ENCODE measurements around the gene EBI3. TPM values are rescaled to one million over a fixed set of nuclear protein-coding genes. Genes with fewer than 3 reads are reported as not detected.

Gene EBI3
- total and polyA plus RNA-seq, 2 of the 13 experiments (the other 11 are each of a cell fraction or from before 2014, with no cell fraction given) = 3.4 TPM; not detected in 1

DNA sequence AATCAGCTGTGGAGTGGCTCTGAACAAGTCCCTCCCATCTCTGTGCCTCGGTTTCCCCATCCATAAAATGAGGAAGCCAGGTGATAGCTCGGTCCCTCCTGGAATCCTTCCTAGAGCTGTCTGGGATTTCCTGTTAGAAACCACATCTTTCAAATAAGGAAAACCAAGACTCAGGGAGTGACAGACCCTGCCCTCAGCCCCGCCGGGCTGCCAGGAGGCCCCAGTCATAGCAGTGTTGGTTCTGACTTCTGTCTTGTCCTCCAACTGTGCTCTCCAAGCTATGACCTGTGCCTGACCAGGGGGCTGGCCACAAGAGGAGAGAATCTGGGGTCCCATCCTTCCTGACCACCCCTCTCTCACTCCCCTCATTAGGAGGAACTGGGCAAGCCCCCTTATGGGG, 48.7 kb downstream of the EBI3 start:
- Histone ChIP-seq H3K9ac (ENCODE audit: insufficient read depth, low read depth, low read length) (no peak overlapping the region), H3K4me2 (ENCODE audit: low read depth, low read length) (no peak overlapping the region), H3K36me3 (replicated peaks in 1 of 2; ENCODE audit: control insufficient read depth in 1 of 2, insufficient read depth in 2 of 2, low read length in 2 of 2) (no peaks in the 10 kb centered on the region), H2AFZ (ENCODE audit: low read length) (no peak overlapping the region), H3K9me3 (ENCODE audit: low read length) (no peaks in the 10 kb centered on the region), H3K4me3 (replicated peaks in 1 of 3; ENCODE audit: insufficient read depth in 1 of 3, low read depth in 2 of 3, low read length in 3 of 3) (no peak overlapping the region), H4K20me1 (ENCODE audit: insufficient read depth, low read length) (no peaks in the 10 kb centered on the region), H3K27ac (ENCODE audit: extremely low read length, insufficient read depth, low read length) (no peak overlapping the region), H3K4me1 (ENCODE audit: insufficient read depth, low read length) (0 out of 2 replicates have a peak, but pooled peaks cover 6% of the 10 kb centered on the region), H3K79me2 (ENCODE audit: insufficient read depth, low read length) (no peaks in the 10 kb centered on the region), H3K27me3 (ENCODE audit: control insufficient read depth in 1 of 2, insufficient read depth in 2 of 2, low read length in 2 of 2) (peaks cover 0 to 44% of the 10 kb centered on the region in 2 experiments)
- in situ Hi-C loops (cut with HindIII; ENCODE audit: extremely low pct_ligation_motif_present, low pct_unique_long_range_greater_than_20kb) = no loop called here
- no peak for ATAC-seq
- intact Hi-C loops (cut with micrococcal nuclease; ENCODE audit: unreplicated experiment) = no loop called here
- 25% methylated on average over 4 of the region's 4 CpGs for WGBS (ENCODE audit: low lambda C conversion rate)
- DNase-seq (ENCODE audit: low spot score) = no peak
- BruUV-seq (replicated peaks) = no TSS peak
- no peak for FAIRE-seq
- CTCF ChIA-PET (ENCODE audit: low intra/inter-chr PET ratio, low total read pairs) = no interaction called here
- POLR2A ChIA-PET = interaction anchor here (0.6 to 2.1 kb wide), 3 partner anchors 58 to 75 kb away, joined by 3 to 7 read pairs (median 5); partner anchors contain the start of gene MPND
- TF ChIP-seq KDM4B (CRISPR knock-in tag; IDR thresholded peaks at IDR 0.05) = no peak
- no peak for TF ChIP-seq ZNF30 (CRISPR knock-in tag; IDR thresholded peaks at IDR 0.05)

DNA sequence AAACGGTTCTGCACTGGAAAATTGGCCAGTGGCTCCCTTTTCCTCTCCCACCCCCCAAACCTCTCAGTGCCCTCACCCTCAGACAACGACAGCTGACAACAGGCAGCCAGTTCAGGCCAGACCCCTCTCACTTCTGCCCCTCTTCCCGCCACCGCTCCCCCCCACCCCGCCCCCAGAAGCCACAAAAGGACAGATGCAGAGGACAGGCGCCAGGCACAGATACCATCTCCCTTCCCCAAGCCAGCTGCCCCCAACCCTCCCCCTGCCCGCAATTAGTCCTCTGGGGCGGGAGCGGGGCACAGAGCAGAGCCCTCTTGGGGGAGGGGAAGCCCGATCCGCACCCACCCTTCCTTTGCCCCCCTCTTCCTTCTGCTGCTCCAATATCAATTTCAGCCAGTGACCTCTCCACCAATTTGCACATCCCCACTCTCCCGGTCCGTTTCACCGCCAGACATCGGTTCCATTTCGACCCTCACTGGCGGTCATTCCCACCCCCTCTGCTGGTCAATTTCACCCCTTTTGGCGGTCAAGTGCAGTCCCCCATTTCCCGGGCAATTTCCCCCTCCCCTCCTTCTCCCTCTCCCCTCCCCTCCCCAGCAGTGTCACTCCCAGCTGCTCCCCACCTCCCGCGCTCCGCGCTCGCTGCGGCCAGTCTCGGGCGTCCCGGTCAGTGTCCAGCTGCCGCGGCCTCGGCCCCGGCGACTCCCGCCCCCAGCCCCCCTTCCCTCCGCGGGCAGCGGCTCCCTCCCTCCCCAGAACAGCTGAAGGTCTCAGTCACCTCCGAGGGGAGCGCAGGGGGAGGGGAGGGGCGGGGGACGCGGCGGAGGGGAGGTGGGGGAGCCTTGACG, 49.3 kb downstream of the EBI3 start, which contains the start of gene SHD:
Gene SHD (plus strand): TSS at position 848 of the 848 bp plus-strand sequence. CDS start 798 bp downstream, outside the sequence.
- BruUV-seq (replicated peaks) = no TSS peak
- Histone ChIP-seq H4K20me1 (ENCODE audit: insufficient read depth, low read length) (no peaks in the 10 kb centered on the region), H3K9ac (ENCODE audit: insufficient read depth, low read depth, low read length) (no peak within 1 kb of the TSS), H3K27me3 (ENCODE audit: control insufficient read depth in 1 of 2, insufficient read depth in 2 of 2, low read length in 2 of 2) (peaks cover 0 to 46% of the 10 kb centered on the region in 2 experiments), H3K4me2 (ENCODE audit: low read depth, low read length) (peak within 1 kb of the TSS; percentile 53), H3K4me3 (replicated peaks in 1 of 3; ENCODE audit: insufficient read depth in 1 of 3, low read depth in 2 of 3, low read length in 3 of 3) (peak within 1 kb of the TSS; percentile 12 to 48 (median 27); a peak in 4 of 6 replicates), H3K9me3 (ENCODE audit: low read length) (no peaks in the 10 kb centered on the region), H2AFZ (ENCODE audit: low read length) (no peak within 1 kb of the TSS), H3K79me2 (ENCODE audit: insufficient read depth, low read length) (no peaks in the 10 kb centered on the region), H3K4me1 (ENCODE audit: insufficient read depth, low read length) (0 out of 2 replicates have a peak, but pooled peaks cover 7% of the 10 kb centered on the region), H3K27ac (ENCODE audit: extremely low read length, insufficient read depth, low read length) (no peak within 1 kb of the TSS), H3K36me3 (replicated peaks in 1 of 2; ENCODE audit: control insufficient read depth in 1 of 2, insufficient read depth in 2 of 2, low read length in 2 of 2) (no peaks in the 10 kb centered on the region)
- POLR2A ChIA-PET = interaction anchor here (0.6 to 2.1 kb wide), 3 partner anchors 57 to 74 kb away, joined by 3 to 7 read pairs (median 5); partner anchors contain the start of gene MPND
- DNase-seq (ENCODE audit: low spot score) (no peak), ATAC-seq (peak; percentile 45), FAIRE-seq (no peak)
- in situ Hi-C loops (cut with HindIII; ENCODE audit: extremely low pct_ligation_motif_present, low pct_unique_long_range_greater_than_20kb) = no loop called here
- CTCF ChIA-PET (ENCODE audit: low intra/inter-chr PET ratio, low total read pairs) = no interaction called here
- WGBS (ENCODE audit: low lambda C conversion rate) = 2% methylated on average over 34 of the region's 44 CpGs
- intact Hi-C loops (cut with micrococcal nuclease; ENCODE audit: unreplicated experiment) = no loop called here
- TF ChIP-seq NFRKB (IDR thresholded peaks at IDR 0.05) = no peak
- TF ChIP-seq ZNF761 (CRISPR knock-in tag; conservative IDR thresholded peaks at IDR 0.05) = no peak
- no peak for TF ChIP-seq RFXAP (CRISPR knock-in tag; IDR thresholded peaks at IDR 0.05; ENCODE audit: borderline replicate concordance)
- TF ChIP-seq, protein P1, sequence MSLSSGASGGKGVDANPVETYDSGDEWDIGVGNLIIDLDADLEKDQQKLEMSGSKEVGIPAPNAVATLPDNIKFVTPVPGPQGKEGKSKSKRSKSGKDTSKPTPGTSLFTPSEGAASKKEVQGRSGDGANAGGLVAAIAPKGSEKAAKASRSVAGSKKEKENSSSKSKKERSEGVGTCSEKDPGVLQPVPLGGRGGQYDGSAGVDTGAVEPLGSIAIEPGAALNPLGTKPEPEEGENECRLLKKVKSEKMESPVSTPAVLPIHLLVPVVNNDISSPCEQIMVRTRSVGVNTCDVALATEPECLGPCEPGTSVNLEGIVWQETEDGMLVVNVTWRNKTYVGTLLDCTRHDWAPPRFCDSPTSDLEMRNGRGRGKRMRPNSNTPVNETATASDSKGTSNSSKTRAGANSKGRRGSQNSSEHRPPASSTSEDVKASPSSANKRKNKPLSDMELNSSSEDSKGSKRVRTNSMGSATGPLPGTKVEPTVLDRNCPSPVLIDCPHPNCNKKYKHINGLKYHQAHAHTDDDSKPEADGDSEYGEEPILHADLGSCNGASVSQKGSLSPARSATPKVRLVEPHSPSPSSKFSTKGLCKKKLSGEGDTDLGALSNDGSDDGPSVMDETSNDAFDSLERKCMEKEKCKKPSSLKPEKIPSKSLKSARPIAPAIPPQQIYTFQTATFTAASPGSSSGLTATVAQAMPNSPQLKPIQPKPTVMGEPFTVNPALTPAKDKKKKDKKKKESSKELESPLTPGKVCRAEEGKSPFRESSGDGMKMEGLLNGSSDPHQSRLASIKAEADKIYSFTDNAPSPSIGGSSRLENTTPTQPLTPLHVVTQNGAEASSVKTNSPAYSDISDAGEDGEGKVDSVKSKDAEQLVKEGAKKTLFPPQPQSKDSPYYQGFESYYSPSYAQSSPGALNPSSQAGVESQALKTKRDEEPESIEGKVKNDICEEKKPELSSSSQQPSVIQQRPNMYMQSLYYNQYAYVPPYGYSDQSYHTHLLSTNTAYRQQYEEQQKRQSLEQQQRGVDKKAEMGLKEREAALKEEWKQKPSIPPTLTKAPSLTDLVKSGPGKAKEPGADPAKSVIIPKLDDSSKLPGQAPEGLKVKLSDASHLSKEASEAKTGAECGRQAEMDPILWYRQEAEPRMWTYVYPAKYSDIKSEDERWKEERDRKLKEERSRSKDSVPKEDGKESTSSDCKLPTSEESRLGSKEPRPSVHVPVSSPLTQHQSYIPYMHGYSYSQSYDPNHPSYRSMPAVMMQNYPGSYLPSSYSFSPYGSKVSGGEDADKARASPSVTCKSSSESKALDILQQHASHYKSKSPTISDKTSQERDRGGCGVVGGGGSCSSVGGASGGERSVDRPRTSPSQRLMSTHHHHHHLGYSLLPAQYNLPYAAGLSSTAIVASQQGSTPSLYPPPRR (CRISPR knock-in tag; IDR thresholded peaks at IDR 0.05; ENCODE audit: borderline replicate concordance) = no peak
- TF ChIP-seq SIX4 (CRISPR knock-in tag; IDR thresholded peaks at IDR 0.05) = no peak
- TF ChIP-seq, protein P2, sequence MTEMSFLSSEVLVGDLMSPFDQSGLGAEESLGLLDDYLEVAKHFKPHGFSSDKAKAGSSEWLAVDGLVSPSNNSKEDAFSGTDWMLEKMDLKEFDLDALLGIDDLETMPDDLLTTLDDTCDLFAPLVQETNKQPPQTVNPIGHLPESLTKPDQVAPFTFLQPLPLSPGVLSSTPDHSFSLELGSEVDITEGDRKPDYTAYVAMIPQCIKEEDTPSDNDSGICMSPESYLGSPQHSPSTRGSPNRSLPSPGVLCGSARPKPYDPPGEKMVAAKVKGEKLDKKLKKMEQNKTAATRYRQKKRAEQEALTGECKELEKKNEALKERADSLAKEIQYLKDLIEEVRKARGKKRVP (CRISPR knock-in tag; IDR thresholded peaks at IDR 0.05) = no peak
- TF ChIP-seq FOXA1 (IDR thresholded peaks at IDR 0.05) = no peak
- no peak for TF ChIP-seq FOXA1 (CRISPR knock-in tag; IDR thresholded peaks at IDR 0.05)
- no peak for TF ChIP-seq MAFK (conservative IDR thresholded peaks at IDR 0.05 in 1 of 2, IDR thresholded peaks at IDR 0.05 in 1 of 2; ENCODE audit: low read length in 2 of 2)
